Activated T-cell treated with anti-CD3 and anti-CD28 coated beads for 24 hours (primary cell): Measurements from ENCODE around the gene SOD2.
A peak's percentile ranks its signal among the peaks of the same experiment; 100 is the strongest.
"Not testable (repeated sequence)": the region's sequence is repeated elsewhere in the genome, so short reads cannot be mapped to it uniquely, and the experiment has no call there.

ENCODE experiments used
- DNase-seq: peaks from one replicate; pipeline ENCODE4 v3.0.0-alpha.2; 2020; ENCODE audit warnings: low read depth

The SOD2 gene

GRCh38 chr6:159693128-159693893 is at the start of gene SOD2:
SOD2 (minus strand) TSS chr6:159693241; CDS start chr6:159693167, 74 bp downstream.
- peak; percentile 77 for DNase-seq

- no peak for DNase-seq
These were observed 49.1 kb upstream of the SOD2 start for GRCh38 chr6:159742165-159742564.

- DNase-seq, result no peak
These were observed 46.3 kb upstream of the SOD2 start for GRCh38 chr6:159739341-159739740.

GRCh38 chr6:159736908-159737307 is 43.9 kb upstream of the SOD2 start:
- no peak for DNase-seq

- not testable (repeated sequence) for DNase-seq
These were observed 40.4 kb upstream of the SOD2 start for GRCh38 chr6:159733395-159733794.

- not testable (repeated sequence) for DNase-seq
These were observed 39.5 kb upstream of the SOD2 start for GRCh38 chr6:159732550-159732949.

- no peak for DNase-seq
These were observed 37.3 kb upstream of the SOD2 start for GRCh38 chr6:159730332-159730676.

GRCh38 chr6:159729598-159730331 is 36.7 kb upstream of the SOD2 start:
- DNase-seq, result no peak

GRCh38 chr6:159728531-159728964 is 35.5 kb upstream of the SOD2 start:
- no peak for DNase-seq

- no peak for DNase-seq
These were observed 34.8 kb upstream of the SOD2 start for GRCh38 chr6:159727717-159728445.

GRCh38 chr6:159726918-159727716 is 34.1 kb upstream of the SOD2 start, which contains the start of gene WTAP:
WTAP (plus strand) TSS chr6:159727506; CDS start chr6:159736266, 8,760 bp downstream.
- peak; percentile 94 for DNase-seq

GRCh38 chr6:159726255-159726917 is 33.3 kb upstream of the SOD2 start:
- DNase-seq, result no peak

- DNase-seq, result not testable (repeated sequence)
These were observed 32.2 kb upstream of the SOD2 start for GRCh38 chr6:159725208-159725607.

GRCh38 chr6:159724778-159725177 is 31.7 kb upstream of the SOD2 start:
- DNase-seq, result no peak

- no peak for DNase-seq
These were observed 30.2 kb upstream of the SOD2 start for GRCh38 chr6:159723259-159723658.

- DNase-seq, result no peak
These were observed 29.6 kb upstream of the SOD2 start for GRCh38 chr6:159722655-159723054.

GRCh38 chr6:159721981-159722380 is 28.9 kb upstream of the SOD2 start:
- not testable (repeated sequence) for DNase-seq

GRCh38 chr6:159720708-159721107 is 27.7 kb upstream of the SOD2 start:
- DNase-seq, result peak; percentile 15

GRCh38 chr6:159719287-159719686 is 26.2 kb upstream of the SOD2 start:
- DNase-seq, result no peak

- DNase-seq, result no peak
These were observed 25.6 kb upstream of the SOD2 start for GRCh38 chr6:159718634-159719033.
